Fibroblast of skin of right quadriceps (primary cell): ENCODE data around the gene CD2AP.
"Not testable (repeated sequence)": the region's sequence is repeated elsewhere in the genome, so short reads cannot be mapped to it uniquely, and the experiment has no call there.

Source experiments
- DNase-seq: peaks from one replicate; pipeline ENCODE4 v3.0.0-alpha.2; 2013

The CD2AP gene

DNA sequence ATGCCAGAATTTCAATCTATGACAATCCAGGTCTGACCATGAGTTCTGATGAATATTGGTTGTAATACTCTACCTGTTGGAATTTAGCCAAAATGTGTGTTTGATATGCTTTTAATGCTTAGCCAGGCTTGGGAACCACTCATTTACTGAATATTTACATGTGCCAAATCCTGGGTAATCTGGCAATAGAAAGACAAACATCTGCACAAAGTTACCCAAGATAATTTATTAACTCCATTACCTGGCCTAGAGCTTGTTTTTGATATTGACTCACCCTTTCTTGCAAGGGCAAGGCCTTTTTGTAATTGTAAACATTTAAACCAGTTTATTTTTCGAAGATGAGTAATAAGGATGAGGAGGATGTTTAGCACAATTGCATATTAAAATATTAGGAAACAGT lies 13.5 kb upstream of the CD2AP start:
- no peak for DNase-seq

DNA sequence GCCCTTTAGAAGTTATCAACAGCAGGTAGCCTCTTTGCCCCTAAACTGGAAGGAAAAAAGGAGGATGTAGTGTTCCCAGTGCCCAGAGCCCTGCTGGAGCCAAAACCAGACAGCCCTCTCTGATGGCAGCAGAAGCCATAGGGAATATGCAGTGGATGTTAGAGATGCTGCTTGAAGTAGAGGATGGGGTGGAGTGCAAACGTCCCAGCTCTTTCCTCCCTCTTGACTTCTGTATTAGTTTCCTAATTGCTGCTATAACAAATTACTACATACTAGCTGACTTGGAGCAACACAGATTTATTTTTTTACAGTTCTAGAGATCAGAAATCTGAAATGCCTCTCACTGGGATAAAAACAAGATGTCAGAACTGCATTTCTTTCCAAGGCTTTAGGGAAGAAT lies 12.5 kb upstream of the CD2AP start:
- no peak for DNase-seq

- DNase-seq, result no peak
These were observed 5.7 kb upstream of the CD2AP start for GRCh38 chr6:47471911-47472310.

GRCh38 chr6:47473791-47474346 lies 3.7 kb upstream of the CD2AP start:
- DNase-seq, result no peak

- no peak for DNase-seq
These were observed 2.2 kb upstream of the CD2AP start for GRCh38 chr6:47475319-47475816.

GRCh38 chr6:47476781-47477496 lies 650 bp upstream of the CD2AP start:
- DNase-seq, result no peak

DNA sequence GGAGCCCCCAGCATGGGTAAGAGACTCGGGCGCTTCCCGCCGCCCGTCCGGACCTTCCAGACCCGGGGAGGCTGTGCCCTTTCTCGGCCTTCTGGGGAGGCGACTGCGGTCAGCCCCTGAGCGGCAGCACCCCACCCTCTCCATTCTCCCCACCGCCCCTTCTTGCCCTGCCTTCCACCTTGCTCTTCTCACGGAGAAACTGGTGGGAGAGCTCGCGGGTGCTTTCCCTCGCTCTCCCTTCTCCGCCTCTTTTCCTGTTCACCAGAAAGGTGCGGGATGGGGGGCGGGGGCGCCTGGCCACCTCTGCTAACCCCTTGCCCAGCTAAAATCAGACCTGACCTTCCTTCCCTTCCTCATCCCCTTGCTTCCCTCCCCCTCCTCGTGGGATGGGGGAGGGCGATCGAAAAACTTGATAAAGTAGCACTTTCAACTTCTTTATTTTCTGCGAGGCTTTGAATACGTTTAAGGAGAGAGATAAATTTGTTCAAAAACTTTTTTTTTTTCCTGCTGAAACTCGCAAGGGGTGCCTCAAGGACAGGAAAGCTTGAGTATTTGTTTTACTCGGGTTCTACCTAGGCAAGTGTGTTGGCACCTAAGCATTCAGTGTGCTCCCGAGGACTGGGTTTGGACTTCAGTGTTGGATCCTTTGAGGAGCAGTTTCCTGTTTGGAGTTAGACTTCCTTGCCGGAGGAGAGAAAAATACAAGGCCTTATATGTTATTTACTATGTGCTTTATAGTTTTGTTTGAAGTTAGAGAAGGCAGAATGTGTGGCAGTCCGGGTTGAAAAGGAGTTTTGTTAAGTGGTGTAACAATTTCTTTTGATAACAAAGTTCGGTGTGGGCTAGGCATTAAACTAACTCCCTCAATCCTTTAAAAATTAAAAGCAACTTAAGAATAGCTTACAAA lies 897 bp downstream of the CD2AP start:
- peak; percentile 36 for DNase-seq

DNA sequence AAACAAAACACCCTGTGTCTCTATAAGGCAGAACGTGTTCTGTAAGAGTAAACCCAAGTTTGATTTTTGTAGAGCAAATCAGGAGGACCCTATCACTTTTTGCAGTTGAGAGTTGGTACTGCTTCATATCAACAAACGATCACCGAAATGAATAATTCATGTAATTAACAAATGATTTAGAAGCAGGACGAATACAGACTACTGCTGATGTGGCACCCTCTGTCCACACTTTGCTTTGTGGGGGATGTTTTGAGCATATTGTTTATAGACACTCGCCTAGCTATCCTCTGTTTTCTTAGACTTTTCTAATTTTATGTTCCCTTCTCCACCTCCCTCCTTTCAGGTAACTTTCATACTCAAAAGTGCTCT lies 1.5 kb downstream of the CD2AP start:
- DNase-seq, result no peak

DNA sequence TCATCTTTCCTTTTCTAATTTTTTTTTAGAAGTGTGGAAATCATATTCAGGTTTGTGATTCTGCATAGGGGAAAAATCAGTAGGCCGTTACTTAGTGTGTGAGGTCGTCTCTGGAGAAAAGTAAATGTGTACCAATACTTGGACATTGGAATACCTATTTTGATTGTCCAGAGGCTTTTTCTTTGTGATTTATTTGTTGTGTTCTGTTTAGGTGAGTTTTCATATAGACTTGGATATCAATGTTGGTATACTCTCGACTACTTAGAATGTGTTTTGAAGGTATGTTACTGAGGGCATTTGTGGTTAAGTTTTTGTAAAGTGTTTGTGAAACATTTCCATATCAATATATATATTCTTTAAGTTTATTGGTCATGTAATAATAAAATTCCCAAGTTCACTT lies 2.3 kb downstream of the CD2AP start:
- no peak for DNase-seq

DNA sequence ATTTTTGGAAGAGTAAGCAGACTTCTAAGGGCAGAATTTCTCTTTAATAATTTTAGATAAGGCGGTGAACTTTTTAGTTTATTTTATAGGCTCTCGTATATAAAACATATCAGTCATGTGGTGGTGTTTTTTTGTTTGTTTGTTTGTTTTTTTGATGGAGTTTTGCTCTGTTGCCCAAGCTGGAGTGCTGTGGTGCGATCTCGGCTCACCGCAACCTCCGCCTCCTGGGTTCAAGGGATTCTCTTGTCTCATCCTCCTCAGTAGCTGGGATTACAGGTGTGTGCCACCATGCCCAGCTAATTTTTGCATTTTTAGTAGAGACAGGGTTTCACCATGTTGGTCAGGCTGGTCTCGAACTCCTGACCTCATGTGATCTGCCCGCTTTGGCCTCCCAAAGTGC lies 3.6 kb downstream of the CD2AP start:
- DNase-seq, result not testable (repeated sequence)

DNA sequence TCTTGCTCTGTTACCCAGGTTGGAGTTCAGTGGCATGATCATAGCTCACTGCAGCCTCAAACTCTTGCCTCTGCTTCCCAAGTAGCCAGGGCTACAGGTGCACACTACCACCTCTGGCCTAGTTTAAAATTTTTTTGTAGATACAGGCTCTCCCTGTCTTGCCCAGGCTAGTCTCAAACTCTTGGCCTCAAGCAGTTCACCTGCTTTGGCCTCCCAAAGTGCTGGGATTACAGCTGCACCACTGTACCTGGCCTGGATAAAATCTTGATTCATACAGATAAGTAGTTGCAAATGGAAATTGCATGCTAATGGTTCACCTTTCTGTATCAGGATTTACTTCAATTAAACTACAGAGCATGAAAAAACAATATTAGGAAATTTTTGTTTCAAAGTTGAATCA lies 4.2 kb downstream of the CD2AP start:
- DNase-seq, result no peak

- no peak for DNase-seq
These were observed 5.9 kb downstream of the CD2AP start for GRCh38 chr6:47483516-47483852.

- DNase-seq, result peak; percentile 71
These were observed 6.4 kb downstream of the CD2AP start for GRCh38 chr6:47483853-47484546.

DNA sequence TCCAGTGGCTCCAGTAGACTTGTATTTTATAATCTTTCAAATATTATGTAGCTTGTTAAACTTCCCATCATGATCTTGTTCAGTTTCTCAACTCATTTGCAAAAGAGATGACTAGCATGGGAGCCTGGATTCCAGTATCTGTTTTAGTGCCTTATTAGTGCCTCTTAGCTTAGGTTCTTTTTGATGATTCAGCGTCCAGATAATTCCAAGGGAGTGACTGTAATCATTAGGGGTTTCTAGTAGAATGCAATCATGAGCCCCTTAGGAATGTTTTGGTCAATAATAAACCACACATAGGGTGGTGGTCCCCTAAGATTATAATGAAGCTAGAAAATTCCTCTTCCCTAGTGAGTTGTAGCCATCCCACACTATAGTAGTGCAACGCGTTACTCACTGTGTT lies 7.0 kb downstream of the CD2AP start:
- peak; percentile 98 for DNase-seq

DNA sequence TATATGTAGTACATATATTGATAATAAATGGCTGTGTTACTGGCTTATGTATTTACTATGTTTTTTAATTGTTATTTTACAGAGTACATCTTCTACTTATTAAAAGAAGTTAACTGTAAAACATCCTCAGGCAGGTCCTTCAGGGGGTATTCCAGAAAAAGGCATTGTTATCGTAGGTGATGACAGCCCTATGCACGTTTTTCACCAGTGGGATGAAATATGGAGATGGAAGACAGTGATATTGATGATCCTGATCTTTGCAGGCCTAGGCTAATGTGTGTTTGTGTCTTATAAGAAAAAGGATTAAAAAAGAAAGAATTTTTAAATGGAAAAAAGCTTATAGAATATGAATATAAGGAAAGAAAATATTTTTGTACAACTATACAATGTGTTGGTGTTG lies 7.5 kb downstream of the CD2AP start:
- no peak for DNase-seq

GRCh38 chr6:47485491-47486135 lies 8.0 kb downstream of the CD2AP start:
- DNase-seq, result no peak

- DNase-seq, result no peak
These were observed 12.4 kb downstream of the CD2AP start for GRCh38 chr6:47489995-47490394.

GRCh38 chr6:47490676-47491075 lies 13.1 kb downstream of the CD2AP start:
- DNase-seq, result no peak

GRCh38 chr6:47492355-47492754 lies 14.8 kb downstream of the CD2AP start:
- DNase-seq, result no peak

DNA sequence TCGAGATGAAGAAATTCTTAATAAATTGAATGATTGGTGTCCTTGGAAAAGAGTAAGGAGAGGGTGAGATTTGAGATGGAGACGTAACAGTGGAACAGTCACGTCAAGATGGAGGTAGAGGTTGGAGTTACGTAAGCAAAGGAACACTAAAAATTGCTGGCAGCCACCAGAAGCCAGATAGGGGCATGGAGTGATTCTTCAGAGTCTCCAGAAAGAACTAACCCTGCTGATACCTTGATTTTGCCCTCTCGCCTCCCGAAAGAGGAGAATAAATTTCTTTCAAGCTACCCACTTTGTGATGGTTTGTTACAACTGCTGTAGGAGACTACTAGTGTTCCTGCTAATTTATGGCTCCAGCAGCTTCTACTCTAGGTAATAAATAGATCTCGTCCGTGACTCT lies 17.6 kb downstream of the CD2AP start:
- no peak for DNase-seq

DNA sequence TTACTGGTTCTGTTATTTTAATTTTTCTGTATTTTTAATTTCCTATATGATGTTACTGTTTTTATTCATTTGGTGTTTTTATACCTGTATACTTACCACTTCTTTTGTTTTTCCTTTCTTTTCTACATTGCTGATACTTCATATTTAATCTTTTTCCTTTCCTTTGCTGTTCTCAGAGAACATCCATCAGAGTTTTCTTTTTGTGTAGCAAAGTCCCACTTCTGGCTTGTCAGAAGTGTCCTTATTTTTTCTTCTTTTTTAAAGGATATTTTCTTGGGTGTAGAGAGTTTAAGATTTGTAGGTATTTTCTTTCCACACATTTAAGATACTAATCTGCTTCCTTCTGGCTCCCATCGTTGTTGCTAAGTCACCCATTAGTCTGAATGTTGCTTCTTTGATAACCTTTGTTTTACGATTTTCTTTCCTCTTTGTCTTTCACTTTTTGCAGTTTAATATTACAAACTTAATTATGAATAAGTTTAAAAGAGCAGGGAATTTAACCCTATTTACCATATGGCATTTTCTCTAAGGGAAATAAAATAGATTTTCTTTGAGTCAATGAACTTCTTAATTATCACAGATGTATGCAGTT lies 18.5 kb downstream of the CD2AP start:
- DNase-seq, result no peak

- no peak for DNase-seq
These were observed 19.5 kb downstream of the CD2AP start for GRCh38 chr6:47496935-47497579.
